IMR-90 (cell line): ENCODE measurements around the gene ITSN1. TPM values are rescaled to one million over a fixed set of nuclear protein-coding genes. Genes with fewer than 3 reads are reported as not detected.

Experiments
- ATAC-seq: fragments of 200-7000 bp; cut with Tn5 transposase; 2 replicates; pipeline ENCODE4 v1.9.1; 2020; ENCODE audit warnings: low read depth, mild to moderate bottlenecking, moderate library complexity
- BruUV-seq: library from RNA; stranded (reverse); fragments of 400-500 nt; replicated peaks from 2 replicates; lab custom pipeline; 2021; lab: Mats Ljungman, UMichigan
- CTCF ChIA-PET: fragments of 300-600 bp; formaldehyde crosslinking; extraction: SDS; loops from one replicate; lab custom pipeline; 2021; ENCODE audit warnings: antibody characterized with exemption; lab: Yijun Ruan, JAX
- POLR2A ChIA-PET: fragments of 300-600 bp; sonication (Branson Sonifier 250); formaldehyde crosslinking; loops from one replicate; lab custom pipeline; 2022; ENCODE audit warnings: antibody characterized with exemption; ENCODE audit not compliant: unreplicated experiment; lab: Charles Lee
- DNase-seq: peaks from one replicate; pipeline ENCODE4 v3.0.0; 2013
- H2AFZ ChIP-seq: replicated peaks from 2 replicates; pipeline ENCODE3; 2013; ENCODE audit warnings: low read length, mild to moderate bottlenecking; ENCODE audit not compliant: poor library complexity
- H2AK5ac ChIP-seq: 2 replicates; pipeline ENCODE4 v1.6.1; 2013; ENCODE audit warnings: low read depth, low read length, inconsistent platforms
- H2AK9ac ChIP-seq: replicated peaks from 2 replicates; pipeline ENCODE3; 2013; ENCODE audit warnings: mild to moderate bottlenecking, low read depth, low read length, moderate library complexity; ENCODE audit not compliant: poor library complexity
- H2BK120ac ChIP-seq: 2 replicates; pipeline ENCODE4 v1.6.1; 2013; ENCODE audit warnings: low read depth, low read length, inconsistent platforms
- H2BK15ac ChIP-seq: 3 replicates; pipeline ENCODE4 v1.6.1; 2013; ENCODE audit warnings: low read depth, low read length, inconsistent platforms
- H2BK20ac ChIP-seq: 2 replicates; pipeline ENCODE4 v1.6.1; 2013; ENCODE audit warnings: low read depth, mild to moderate bottlenecking, inconsistent platforms, low read length, moderate library complexity
- H2BK5ac ChIP-seq: 2 replicates; pipeline ENCODE4 v1.6.1; 2013; ENCODE audit warnings: mild to moderate bottlenecking, low read depth, low read length, inconsistent platforms; ENCODE audit not compliant: poor library complexity, severe bottlenecking
- H3K14ac ChIP-seq: replicated peaks from 2 replicates; pipeline ENCODE4 v1.6.1; 2013; ENCODE audit warnings: low read depth, low read length, inconsistent platforms
- H3K18ac ChIP-seq: 2 replicates; pipeline ENCODE4 v1.6.1; 2013; ENCODE audit warnings: low read depth, low read length, control low read depth
- H3K23ac ChIP-seq: 2 replicates; pipeline ENCODE4 v1.6.1; 2013; ENCODE audit warnings: low read depth, low read length, inconsistent platforms
- H3K27ac ChIP-seq: 2 replicates; pipeline ENCODE4 v1.5.1; 2013; ENCODE audit warnings: mild to moderate bottlenecking, control low read depth, low read length; ENCODE audit not compliant: insufficient read depth
- H3K27me3 ChIP-seq: 2 replicates; pipeline ENCODE4 v1.6.1; 2013; ENCODE audit warnings: low read length; ENCODE audit not compliant: control insufficient read depth, insufficient read depth
- H3K36me3 ChIP-seq: 2 replicates; pipeline ENCODE4 v1.6.1; 2013; ENCODE audit warnings: low read length, mixed read lengths; ENCODE audit not compliant: control insufficient read depth, insufficient read depth
- H3K4ac ChIP-seq: 2 replicates; pipeline ENCODE4 v1.6.1; 2013; ENCODE audit warnings: low read depth, low read length, inconsistent platforms
- H3K4me1 ChIP-seq: 2 replicates; pipeline ENCODE4 v1.6.1; 2013; ENCODE audit warnings: low read length, mixed read lengths; ENCODE audit not compliant: control insufficient read depth, insufficient read depth
- H3K4me2 ChIP-seq: 2 replicates; pipeline ENCODE4 v1.6.1; 2013; ENCODE audit warnings: low read depth, mild to moderate bottlenecking, control low read depth, low read length, moderate library complexity
- H3K4me3 ChIP-seq: 2 replicates; pipeline ENCODE4 v1.5.1; 2013; ENCODE audit warnings: low read depth, mild to moderate bottlenecking, control low read depth, low read length, moderate library complexity; ENCODE audit not compliant: insufficient read depth
- H3K56ac ChIP-seq: 2 replicates; pipeline ENCODE4 v1.6.1; 2013; ENCODE audit warnings: low read length, inconsistent platforms; ENCODE audit not compliant: insufficient read depth; ENCODE audit errors: extremely low read depth
- H3K79me1 ChIP-seq, 2 experiments: 2 replicates each; pipeline ENCODE4 v1.6.1; 2013; ENCODE audit warnings: low read length in 2 of 2, inconsistent platforms in 1 of 2, low read depth in 1 of 2
- H3K9ac ChIP-seq: 2 replicates; pipeline ENCODE4 v1.6.1; 2013; ENCODE audit warnings: low read depth, low read length, control low read depth
- H3K9me1 ChIP-seq: 2 replicates; pipeline ENCODE4 v1.6.1; 2013; ENCODE audit warnings: low read length, inconsistent platforms; ENCODE audit not compliant: insufficient read depth
- H3K9me3 ChIP-seq: 2 replicates; pipeline ENCODE4 v1.6.1; 2013; ENCODE audit warnings: low read length; ENCODE audit not compliant: control insufficient read depth, insufficient read depth
- H4K20me1 ChIP-seq: 2 replicates; pipeline ENCODE4 v1.6.1; 2013; ENCODE audit warnings: low read length, inconsistent platforms; ENCODE audit not compliant: insufficient read depth
- H4K5ac ChIP-seq: 2 replicates; pipeline ENCODE4 v1.6.1; 2013; ENCODE audit warnings: mild to moderate bottlenecking, low read depth, low read length, control low read depth
- H4K8ac ChIP-seq, 2 experiments: 2 replicates each; pipeline ENCODE4 v1.6.1; 2013; ENCODE audit warnings: low read depth in 2 of 2, low read length in 2 of 2, control low read depth in 1 of 2, inconsistent platforms in 1 of 2
- H4K91ac ChIP-seq: 2 replicates; pipeline ENCODE4 v1.6.1; 2013; ENCODE audit warnings: low read depth, low read length, inconsistent platforms; ENCODE audit not compliant: insufficient read depth
- CEBPB ChIP-seq: IDR thresholded peaks from 2 replicates; pipeline ENCODE4 v1.6.1; 2012; ENCODE audit warnings: low read depth, low read length, improper control_type of control experiment
- CHD1 ChIP-seq: IDR thresholded peaks from 2 replicates; pipeline ENCODE4 v1.6.1; 2012; ENCODE audit warnings: low read depth, low read length, improper control_type of control experiment
- FOS ChIP-seq: fragments of 150-350 bp; IDR thresholded peaks from 2 replicates; pipeline ENCODE4 v1.6.1; 2016; ENCODE audit warnings: low read depth, low read length
- MAZ ChIP-seq: IDR thresholded peaks from 2 replicates; pipeline ENCODE4 v1.6.1; 2012; ENCODE audit warnings: low read depth, mild to moderate bottlenecking, low read length, improper control_type of control experiment, moderate library complexity, borderline replicate concordance
- MXI1 ChIP-seq: IDR thresholded peaks from 2 replicates; pipeline ENCODE4 v1.6.1; 2012; ENCODE audit warnings: low read depth, mild to moderate bottlenecking, low read length, moderate library complexity, borderline replicate concordance
- WGBS, 2 experiments: methylation state at CpG; one replicate each; pipeline versions ENCODE4 v1.1.5 to v1.1.7; 2013; ENCODE audit warnings: missing lambda C conversion rate in 2 of 2; ENCODE audit not compliant: insufficient read length in 1 of 2; ENCODE audit errors: extremely low coverage in 2 of 2; 5-methylcytosine and 5-hydroxymethylcytosine counted together
- dilution Hi-C: fragments of 300-500 bp; cut with HindIII; formaldehyde crosslinking; loops from one replicate; pipeline ENCODE4 v1.14.3; 2018; ENCODE audit warnings: low sequenced_read_pairs; ENCODE audit not compliant: unreplicated experiment
- in situ Hi-C: fragments of 300-500 bp; cut with MboI; formaldehyde crosslinking; loops from 3 replicates; pipeline ENCODE4 v1.14.3; 2019; ENCODE audit warnings: low sequenced_read_pairs, inconsistent platforms, mixed read lengths
- intact Hi-C: fragments of 100-400 bp; cut with micrococcal nuclease; formaldehyde crosslinking; loops from 2 replicates; pipeline ENCODE4 v1.10.0; 2022
- polyA plus RNA-seq, 3 experiments: library from polyadenylated mRNA; depleted of rRNA; stranded (reverse); fragments of >200 nt; gene quantifications; 2 replicates each; pipeline ENCODE4 v1.2.3, GENCODE V29; 2012; ENCODE audit warnings: low replicate concordance in 1 of 3
- total RNA-seq: library from RNA; depleted of rRNA; stranded (reverse); fragments of >200 nt; gene quantifications from 2 replicates; pipeline ENCODE4 v1.2.3, GENCODE V29; 2012
- TF ChIP-seq, protein P1 (sequence below): fragments of 150-350 bp; IDR thresholded peaks from 2 replicates; pipeline ENCODE4 v1.6.1; 2017; ENCODE audit warnings: mild to moderate bottlenecking, antibody characterized with exemption, low read length, low read depth
- TF ChIP-seq, protein P2 (sequence below): conservative IDR thresholded peaks from 2 replicates; pipeline ENCODE4 v1.5.1; 2012; ENCODE audit warnings: mild to moderate bottlenecking, low read depth, low read length, improper control_type of control experiment

Gene ITSN1
- total and polyA plus RNA-seq, 2 of the 4 experiments (the other 2 are of a cell fraction): 45.4 to 62.0 TPM

DNA sequence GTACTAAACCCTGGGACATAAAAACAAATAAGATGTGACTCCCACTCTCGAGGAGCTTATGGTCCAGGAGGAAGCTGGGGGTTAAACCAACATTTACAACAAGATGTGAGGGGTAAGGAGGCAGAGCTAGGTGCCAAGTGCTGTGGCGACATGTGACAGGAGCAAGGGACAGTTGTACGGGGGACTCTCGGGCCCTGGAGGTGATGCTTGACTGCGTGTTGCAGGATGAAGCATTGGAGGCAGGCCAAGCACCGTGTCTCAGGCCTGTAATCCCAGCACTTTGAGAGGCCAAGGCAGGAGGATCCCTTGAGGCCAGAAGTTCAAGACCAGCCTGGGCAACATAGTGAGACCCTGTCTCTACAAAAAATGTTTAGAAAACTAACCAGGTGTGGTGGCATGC lies 236.5 kb downstream of the ITSN1 start:
- Histone ChIP-seq H3K9me3 (no peaks in the 10 kb centered on the region), H4K20me1 (no peaks in the 10 kb centered on the region), H3K4me1 (0 out of 2 replicates have a peak, but pooled peaks cover 4% of the 10 kb centered on the region), H3K4ac (no peak overlapping the region), H2AK5ac (no peak overlapping the region), H3K27ac (no peak overlapping the region), H4K8ac (no peak overlapping the region), H3K4me3 (no peak overlapping the region), H2AK9ac (no peak overlapping the region), H3K36me3 (no peaks in the 10 kb centered on the region), H3K27me3 (peaks cover 12% of the 10 kb centered on the region), H4K5ac (no peak overlapping the region), H3K18ac (no peak overlapping the region), H2BK120ac (no peak overlapping the region), H3K4me2 (no peak overlapping the region), H2BK15ac (no peak overlapping the region), H3K23ac (no peak overlapping the region), H3K9me1 (no peaks in the 10 kb centered on the region; the same call in 1 of the 2 replicates), H3K56ac (no peak overlapping the region), H2BK20ac (no peak overlapping the region), H3K9ac (no peak overlapping the region), H3K79me1 (no peaks in the 10 kb centered on the region), H2AFZ (no peak overlapping the region), H3K14ac (no peak overlapping the region), H4K91ac (no peak overlapping the region), H2BK5ac (no peak overlapping the region)
- intact Hi-C loops: no loop called here
- WGBS, 2 experiments: 77% methylated on average over 5 of the region's 6 CpGs; no CpG with 5 or more reads in 1 of the 2 experiments
- DNase-seq (no peak), ATAC-seq (no peak)
- in situ Hi-C loops: no loop called here
- no TSS peak for BruUV-seq
- CTCF ChIA-PET: interaction anchor here (0.6 kb wide), 1 partner anchor 68 kb away, joined by 4 read pairs; no protein-coding TSS in a partner anchor
- dilution Hi-C loops: no loop called here
- POLR2A ChIA-PET: no interaction called here
- TF ChIP-seq MXI1: no peak
- TF ChIP-seq CEBPB: no peak
- TF ChIP-seq, protein P1, sequence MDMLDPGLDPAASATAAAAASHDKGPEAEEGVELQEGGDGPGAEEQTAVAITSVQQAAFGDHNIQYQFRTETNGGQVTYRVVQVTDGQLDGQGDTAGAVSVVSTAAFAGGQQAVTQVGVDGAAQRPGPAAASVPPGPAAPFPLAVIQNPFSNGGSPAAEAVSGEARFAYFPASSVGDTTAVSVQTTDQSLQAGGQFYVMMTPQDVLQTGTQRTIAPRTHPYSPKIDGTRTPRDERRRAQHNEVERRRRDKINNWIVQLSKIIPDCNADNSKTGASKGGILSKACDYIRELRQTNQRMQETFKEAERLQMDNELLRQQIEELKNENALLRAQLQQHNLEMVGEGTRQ: no peak
- TF ChIP-seq, protein P2, sequence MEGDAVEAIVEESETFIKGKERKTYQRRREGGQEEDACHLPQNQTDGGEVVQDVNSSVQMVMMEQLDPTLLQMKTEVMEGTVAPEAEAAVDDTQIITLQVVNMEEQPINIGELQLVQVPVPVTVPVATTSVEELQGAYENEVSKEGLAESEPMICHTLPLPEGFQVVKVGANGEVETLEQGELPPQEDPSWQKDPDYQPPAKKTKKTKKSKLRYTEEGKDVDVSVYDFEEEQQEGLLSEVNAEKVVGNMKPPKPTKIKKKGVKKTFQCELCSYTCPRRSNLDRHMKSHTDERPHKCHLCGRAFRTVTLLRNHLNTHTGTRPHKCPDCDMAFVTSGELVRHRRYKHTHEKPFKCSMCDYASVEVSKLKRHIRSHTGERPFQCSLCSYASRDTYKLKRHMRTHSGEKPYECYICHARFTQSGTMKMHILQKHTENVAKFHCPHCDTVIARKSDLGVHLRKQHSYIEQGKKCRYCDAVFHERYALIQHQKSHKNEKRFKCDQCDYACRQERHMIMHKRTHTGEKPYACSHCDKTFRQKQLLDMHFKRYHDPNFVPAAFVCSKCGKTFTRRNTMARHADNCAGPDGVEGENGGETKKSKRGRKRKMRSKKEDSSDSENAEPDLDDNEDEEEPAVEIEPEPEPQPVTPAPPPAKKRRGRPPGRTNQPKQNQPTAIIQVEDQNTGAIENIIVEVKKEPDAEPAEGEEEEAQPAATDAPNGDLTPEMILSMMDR: no peak
- TF ChIP-seq CHD1: no peak
- TF ChIP-seq MAZ: no peak
- no peak for TF ChIP-seq FOS
